K562 (cell line): ENCODE measurements around the gene TNFRSF6B. TPM values are rescaled to one million over a fixed set of nuclear protein-coding genes. Genes with fewer than 3 reads are reported as not detected.

Experiments used
- CBFB ChIP-seq: sonication (generic); formaldehyde crosslinking; IDR thresholded peaks from 2 replicates; pipeline ENCODE4 v1.4.0; 2020; ENCODE audit warnings: mild to moderate bottlenecking, missing genetic modification reagents
- GABPB1 ChIP-seq: sonication (generic); formaldehyde crosslinking; IDR thresholded peaks from 2 replicates; pipeline ENCODE4 v1.8.0; 2022; ENCODE audit warnings: mild to moderate bottlenecking, missing genetic modification reagents
- KAT7 ChIP-seq: sonication (generic); formaldehyde crosslinking; IDR thresholded peaks from 2 replicates; pipeline ENCODE4 v1.8.0; 2022; ENCODE audit warnings: missing genetic modification reagents, mild to moderate bottlenecking, borderline replicate concordance
- KDM4B ChIP-seq, 2 experiments: fragments of 450-650 bp in 1 of 2; sonication (generic) in 1 of 2; IDR thresholded peaks; 2 replicates each; pipeline ENCODE4 v1.6.1; 2016 to 2017; ENCODE audit warnings: borderline replicate concordance in 2 of 2, antibody characterized with exemption in 1 of 2, low read depth in 1 of 2, mild to moderate bottlenecking in 1 of 2
- MTA3 ChIP-seq: fragments of 450-650 bp; formaldehyde crosslinking; IDR thresholded peaks from 2 replicates; pipeline ENCODE4 v1.6.1; 2017; ENCODE audit warnings: mild to moderate bottlenecking, borderline replicate concordance
- PRMT5 ChIP-seq: sonication (generic); formaldehyde crosslinking; IDR thresholded peaks from 2 replicates; pipeline ENCODE4 v1.5.0; 2020; ENCODE audit warnings: missing genetic modification reagents
- SIN3B ChIP-seq: fragments of 450-650 bp; IDR thresholded peaks from 2 replicates; pipeline ENCODE4 v1.6.1; 2017; ENCODE audit warnings: low read depth, mild to moderate bottlenecking, moderate library complexity
- SIRT6 ChIP-seq: IDR thresholded peaks from one replicate; pipeline ENCODE4 v1.6.1; 2012; ENCODE audit warnings: low read depth, mild to moderate bottlenecking, control low read depth, inconsistent platforms, low read length, moderate library complexity
- TAF1 ChIP-seq: IDR thresholded peaks from 2 replicates; pipeline ENCODE4 v1.6.1; 2011; ENCODE audit warnings: mild to moderate bottlenecking, low read length, moderate library complexity; ENCODE audit not compliant: insufficient read depth, control insufficient read depth, severe bottlenecking; ENCODE audit errors: extremely low read depth
- ZNF347 ChIP-seq: fragments of 450-650 bp; formaldehyde crosslinking; IDR thresholded peaks from 2 replicates; pipeline ENCODE4 v1.4.0; 2020; ENCODE audit warnings: low read depth, mild to moderate bottlenecking, moderate library complexity
- polyA plus RNA-seq, 8 experiments: library from polyadenylated mRNA; depleted of rRNA in 4 of 8; stranded (reverse) in 5 of 8; unstranded in 3 of 8; fragments of >200 nt; fragmentation: Nextera tagmentation in 2 of 8; fragmentation: Illumina TruSeq in 1 of 8; extraction: Ambion mirVana in 2 of 8; extraction: Trizol in 1 of 8; gene quantifications; 2 replicates each; pipeline versions ENCODE4 v1.2.1 to v1.2.3, GENCODE V29; 2011 to 2014; ENCODE audit warnings: inconsistent platforms in 1 of 8, missing spikeins in 1 of 8
- total RNA-seq, 7 experiments: library from RNA; depleted of rRNA in 6 of 7; stranded (reverse); fragments of >200 nt in 6 of 7; fragmentation: Illumina TruSeq in 2 of 7; extraction: Trizol in 2 of 7; gene quantifications; 2 replicates each; pipeline versions ENCODE4 v1.2.1 to v1.2.3, GENCODE V29; 2011 to 2021; ENCODE audit warnings: low replicate concordance in 1 of 7
- TF ChIP-seq, protein P1 (sequence below): sonication (generic); formaldehyde crosslinking; IDR thresholded peaks from 2 replicates; pipeline ENCODE4 v1.8.1; 2023; ENCODE audit warnings: mild to moderate bottlenecking, missing genetic modification reagents
- TF ChIP-seq, protein P2 (sequence below): sonication (generic); formaldehyde crosslinking; IDR thresholded peaks from 2 replicates; pipeline ENCODE4 v1.9.0; 2022; ENCODE audit warnings: mild to moderate bottlenecking, missing genetic modification reagents
- TF ChIP-seq, protein P3 (sequence below): fragments of 450-650 bp; IDR thresholded peaks from 2 replicates; pipeline ENCODE4 v1.6.1; 2017; ENCODE audit warnings: antibody characterized with exemption, mild to moderate bottlenecking

The TNFRSF6B gene
- total and polyA plus RNA-seq, 9 of the 15 experiments (the other 6 are each of a cell fraction or from before 2014, with no cell fraction given), result 0.10 to 3.5 (median 0.32) TPM; not detected in 6

DNA sequence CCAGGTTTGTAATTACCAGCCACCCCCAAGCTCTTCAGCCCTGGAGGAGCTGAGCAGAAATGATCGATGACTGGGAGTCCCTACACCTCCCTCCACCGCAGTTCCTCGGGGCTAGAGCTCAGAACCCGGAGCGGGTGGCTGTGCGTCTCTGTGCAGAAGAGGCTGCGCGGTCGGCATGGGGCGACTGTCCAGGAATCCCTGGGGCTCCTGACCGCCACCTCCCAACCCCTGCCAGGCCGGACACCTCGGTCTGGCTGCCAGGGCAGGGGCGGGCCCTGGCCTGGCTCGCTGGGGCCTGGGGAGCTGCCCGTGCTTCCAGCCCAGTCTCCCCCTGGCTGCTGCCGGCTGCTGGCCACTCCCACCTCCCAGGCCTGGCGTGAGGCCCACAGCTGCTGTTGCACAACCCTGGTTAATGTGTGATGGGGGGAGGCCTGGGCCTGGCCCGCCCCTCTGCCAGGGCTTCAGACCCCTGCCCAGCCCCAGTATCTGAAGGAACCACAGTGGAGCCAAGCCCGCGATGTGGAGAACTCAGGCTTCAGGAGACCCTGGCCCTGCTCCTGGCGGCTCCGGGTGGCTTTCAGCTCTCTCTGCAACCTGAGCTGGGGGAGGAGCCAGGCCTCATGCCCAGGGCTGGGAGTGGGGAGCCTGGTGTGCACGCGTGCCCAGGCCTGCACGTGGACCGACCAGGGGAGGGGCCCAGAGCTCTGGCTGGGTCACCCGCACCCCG lies 44.3 kb downstream of the TNFRSF6B start (continued):
- TF ChIP-seq, protein P1, sequence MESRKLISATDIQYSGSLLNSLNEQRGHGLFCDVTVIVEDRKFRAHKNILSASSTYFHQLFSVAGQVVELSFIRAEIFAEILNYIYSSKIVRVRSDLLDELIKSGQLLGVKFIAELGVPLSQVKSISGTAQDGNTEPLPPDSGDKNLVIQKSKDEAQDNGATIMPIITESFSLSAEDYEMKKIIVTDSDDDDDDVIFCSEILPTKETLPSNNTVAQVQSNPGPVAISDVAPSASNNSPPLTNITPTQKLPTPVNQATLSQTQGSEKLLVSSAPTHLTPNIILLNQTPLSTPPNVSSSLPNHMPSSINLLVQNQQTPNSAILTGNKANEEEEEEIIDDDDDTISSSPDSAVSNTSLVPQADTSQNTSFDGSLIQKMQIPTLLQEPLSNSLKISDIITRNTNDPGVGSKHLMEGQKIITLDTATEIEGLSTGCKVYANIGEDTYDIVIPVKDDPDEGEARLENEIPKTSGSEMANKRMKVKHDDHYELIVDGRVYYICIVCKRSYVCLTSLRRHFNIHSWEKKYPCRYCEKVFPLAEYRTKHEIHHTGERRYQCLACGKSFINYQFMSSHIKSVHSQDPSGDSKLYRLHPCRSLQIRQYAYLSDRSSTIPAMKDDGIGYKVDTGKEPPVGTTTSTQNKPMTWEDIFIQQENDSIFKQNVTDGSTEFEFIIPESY (CRISPR knock-in tag), result no peak; the same call in 1 of the 2 replicates
- TF ChIP-seq SIN3B (no peak), PRMT5 (CRISPR knock-in tag) (no peak), MTA3 (peak; percentile 52; the same call in 1 of the 2 replicates), KDM4B (IDR thresholded peaks at IDR 0.05; ENCODE audit: borderline replicate concordance in 2 of 2, low read depth in 1 of 2) (0 out of 4 replicates have a peak, but pooled peaks of 1 of the 2 experiments have one; percentile 10), SIRT6 (no peak), KAT7 (CRISPR knock-in tag) (no peak), TAF1 (peak; percentile 27), ZNF347 (CRISPR knock-in tag) (no peak), CBFB (CRISPR knock-in tag) (peak; percentile 82; the same call in 1 of the 2 replicates), GABPB1 (CRISPR knock-in tag) (peak; percentile 63; the same call in 1 of the 2 replicates)
- TF ChIP-seq, protein P2, sequence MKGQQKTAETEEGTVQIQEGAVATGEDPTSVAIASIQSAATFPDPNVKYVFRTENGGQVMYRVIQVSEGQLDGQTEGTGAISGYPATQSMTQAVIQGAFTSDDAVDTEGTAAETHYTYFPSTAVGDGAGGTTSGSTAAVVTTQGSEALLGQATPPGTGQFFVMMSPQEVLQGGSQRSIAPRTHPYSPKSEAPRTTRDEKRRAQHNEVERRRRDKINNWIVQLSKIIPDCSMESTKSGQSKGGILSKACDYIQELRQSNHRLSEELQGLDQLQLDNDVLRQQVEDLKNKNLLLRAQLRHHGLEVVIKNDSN, result 0 out of 2 replicates have a peak, but pooled peaks have one; percentile 14
- TF ChIP-seq, protein P3, sequence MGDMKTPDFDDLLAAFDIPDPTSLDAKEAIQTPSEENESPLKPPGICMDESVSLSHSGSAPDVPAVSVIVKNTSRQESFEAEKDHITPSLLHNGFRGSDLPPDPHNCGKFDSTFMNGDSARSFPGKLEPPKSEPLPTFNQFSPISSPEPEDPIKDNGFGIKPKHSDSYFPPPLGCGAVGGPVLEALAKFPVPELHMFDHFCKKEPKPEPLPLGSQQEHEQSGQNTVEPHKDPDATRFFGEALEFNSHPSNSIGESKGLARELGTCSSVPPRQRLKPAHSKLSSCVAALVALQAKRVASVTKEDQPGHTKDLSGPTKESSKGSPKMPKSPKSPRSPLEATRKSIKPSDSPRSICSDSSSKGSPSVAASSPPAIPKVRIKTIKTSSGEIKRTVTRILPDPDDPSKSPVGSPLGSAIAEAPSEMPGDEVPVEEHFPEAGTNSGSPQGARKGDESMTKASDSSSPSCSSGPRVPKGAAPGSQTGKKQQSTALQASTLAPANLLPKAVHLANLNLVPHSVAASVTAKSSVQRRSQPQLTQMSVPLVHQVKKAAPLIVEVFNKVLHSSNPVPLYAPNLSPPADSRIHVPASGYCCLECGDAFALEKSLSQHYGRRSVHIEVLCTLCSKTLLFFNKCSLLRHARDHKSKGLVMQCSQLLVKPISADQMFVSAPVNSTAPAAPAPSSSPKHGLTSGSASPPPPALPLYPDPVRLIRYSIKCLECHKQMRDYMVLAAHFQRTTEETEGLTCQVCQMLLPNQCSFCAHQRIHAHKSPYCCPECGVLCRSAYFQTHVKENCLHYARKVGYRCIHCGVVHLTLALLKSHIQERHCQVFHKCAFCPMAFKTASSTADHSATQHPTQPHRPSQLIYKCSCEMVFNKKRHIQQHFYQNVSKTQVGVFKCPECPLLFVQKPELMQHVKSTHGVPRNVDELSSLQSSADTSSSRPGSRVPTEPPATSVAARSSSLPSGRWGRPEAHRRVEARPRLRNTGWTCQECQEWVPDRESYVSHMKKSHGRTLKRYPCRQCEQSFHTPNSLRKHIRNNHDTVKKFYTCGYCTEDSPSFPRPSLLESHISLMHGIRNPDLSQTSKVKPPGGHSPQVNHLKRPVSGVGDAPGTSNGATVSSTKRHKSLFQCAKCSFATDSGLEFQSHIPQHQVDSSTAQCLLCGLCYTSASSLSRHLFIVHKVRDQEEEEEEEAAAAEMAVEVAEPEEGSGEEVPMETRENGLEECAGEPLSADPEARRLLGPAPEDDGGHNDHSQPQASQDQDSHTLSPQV, result 0 out of 2 replicates have a peak, but pooled peaks have one; percentile 28
